Astrocyte (in vitro differentiated cells and primary cell): ENCODE measurements around the gene RENBP. TPM values are rescaled to one million over a fixed set of nuclear protein-coding genes. Genes with fewer than 3 reads are reported as not detected.

Source experiments
- DNase-seq: peaks from one replicate; pipeline ENCODE4 v3.0.0-alpha.2; 2010; ENCODE audit warnings: low read depth
- FAIRE-seq: peaks from 2 replicates; lab custom pipeline; 2011; peaks lifted over from hg19 to GRCh38; lab: Jason Lieb, UNC
- H2AFZ ChIP-seq: 2 replicates; pipeline ENCODE4 v1.6.0; 2012; ENCODE audit warnings: low read depth, low read length, inconsistent platforms
- H3K27ac ChIP-seq: 2 replicates; pipeline ENCODE4 v1.5.1; 2011; ENCODE audit warnings: low read depth, low read length, inconsistent platforms
- H3K27me3 ChIP-seq: 2 replicates; pipeline ENCODE4 v1.6.0; 2011; ENCODE audit warnings: low read length, inconsistent platforms; ENCODE audit not compliant: insufficient read depth
- H3K36me3 ChIP-seq: 2 replicates; pipeline ENCODE4 v1.5.1; 2011; ENCODE audit warnings: low read length, inconsistent platforms; ENCODE audit not compliant: insufficient read depth
- H3K4me1 ChIP-seq: 2 replicates; pipeline ENCODE4 v1.5.1; 2011; ENCODE audit warnings: low read length, inconsistent platforms; ENCODE audit not compliant: insufficient read depth
- H3K4me2 ChIP-seq: 2 replicates; pipeline ENCODE4 v1.6.0; 2012; ENCODE audit warnings: low read length, inconsistent platforms
- H3K4me3 ChIP-seq: 2 replicates; pipeline ENCODE4 v1.5.1; 2011; ENCODE audit warnings: low read depth, mild to moderate bottlenecking, low read length, inconsistent platforms; ENCODE audit not compliant: insufficient read depth
- H3K79me2 ChIP-seq: 2 replicates; pipeline ENCODE4 v1.6.0; 2012; ENCODE audit warnings: mild to moderate bottlenecking, low read length, inconsistent platforms; ENCODE audit not compliant: insufficient read depth
- H3K9ac ChIP-seq: 2 replicates; pipeline ENCODE4 v1.6.0; 2012; ENCODE audit warnings: mild to moderate bottlenecking, low read length, inconsistent platforms
- H3K9me3 ChIP-seq: 2 replicates; pipeline ENCODE4 v1.5.1; 2012; ENCODE audit warnings: low read depth, mild to moderate bottlenecking, low read length, inconsistent platforms; ENCODE audit not compliant: insufficient read depth
- H4K20me1 ChIP-seq: 2 replicates; pipeline ENCODE4 v1.6.0; 2012; ENCODE audit warnings: low read length, inconsistent platforms; ENCODE audit not compliant: insufficient read depth
- H3K27ac Mint-ChIP-seq: one replicate; pipeline ENCODE4 v1.8.0; 2021; ENCODE audit warnings: mild to moderate bottlenecking, mixed read lengths; ENCODE audit not compliant: unreplicated experiment
- H3K27me3 Mint-ChIP-seq: one replicate; pipeline ENCODE4 v1.8.0; 2021; ENCODE audit warnings: low read depth, mixed read lengths; ENCODE audit not compliant: unreplicated experiment
- H3K36me3 Mint-ChIP-seq: one replicate; pipeline ENCODE4 v1.8.0; 2021; ENCODE audit warnings: low read depth, mixed read lengths; ENCODE audit not compliant: unreplicated experiment
- H3K4me1 Mint-ChIP-seq: one replicate; pipeline ENCODE4 v1.8.0; 2021; ENCODE audit warnings: low read depth, mixed read lengths; ENCODE audit not compliant: unreplicated experiment
- H3K4me3 Mint-ChIP-seq: one replicate; pipeline ENCODE4 v1.8.0; 2021; ENCODE audit warnings: mild to moderate bottlenecking, moderate library complexity, mixed read lengths; ENCODE audit not compliant: unreplicated experiment
- H3K9me3 Mint-ChIP-seq: one replicate; pipeline ENCODE4 v1.8.0; 2021; ENCODE audit warnings: mild to moderate bottlenecking, mixed read lengths; ENCODE audit not compliant: unreplicated experiment
- CTCF ChIP-seq: IDR thresholded peaks from 2 replicates; pipeline ENCODE4 v1.5.1; 2011; ENCODE audit warnings: low read depth, mild to moderate bottlenecking, inconsistent platforms, low read length, moderate library complexity; ENCODE audit not compliant: insufficient read depth
- EZH2 ChIP-seq: IDR thresholded peaks from 2 replicates; pipeline ENCODE4 v1.6.1; 2012; ENCODE audit warnings: mild to moderate bottlenecking, low read length, inconsistent platforms; ENCODE audit not compliant: insufficient read depth
- total RNA-seq: library from RNA; stranded (reverse); gene quantifications from 2 replicates; pipeline ENCODE4 v1.2.1, GENCODE V29; 2021

Gene RENBP
- total RNA-seq, 1 donor from 2014 or later = 2.2 TPM

GRCh38 chrX:153926858-153927671, 17.4 kb downstream of the RENBP start:
- H3K4me3 ChIP-seq = peak overlapping the region; percentile 56
- H3K9ac ChIP-seq = peak overlapping the region; percentile 89
- no peak overlapping the region for H2AFZ ChIP-seq
- Mint-ChIP-seq H3K4me3 (peak overlapping the region; percentile 78), H3K27ac (peak overlapping the region; percentile 75), H3K9me3 (no peaks in the 10 kb centered on the region), H3K36me3 (no peaks in the 10 kb centered on the region), H3K4me1 (no peaks in the 10 kb centered on the region), H3K27me3 (no peaks in the 10 kb centered on the region)
- peaks cover under 1% of the 10 kb centered on the region for H4K20me1 ChIP-seq
- H3K27me3 ChIP-seq = no peaks in the 10 kb centered on the region
- H3K9me3 ChIP-seq = no peaks in the 10 kb centered on the region
- DNase-seq (peak; percentile 9), FAIRE-seq (peak; percentile 5)
- H3K27ac ChIP-seq = peak overlapping the region; percentile 87
- peaks cover under 1% of the 10 kb centered on the region for H3K36me3 ChIP-seq
- peaks cover 8% of the 10 kb centered on the region for H3K4me1 ChIP-seq
- TF ChIP-seq EZH2 (no peak), CTCF (no peak)
- H3K79me2 ChIP-seq = peaks cover 7% of the 10 kb centered on the region
- peak overlapping the region; percentile 89 for H3K4me2 ChIP-seq

- no peak overlapping the region for H3K27ac ChIP-seq
- H3K9ac ChIP-seq = no peak overlapping the region
- no peaks in the 10 kb centered on the region for H3K9me3 ChIP-seq
- no peak overlapping the region for H2AFZ ChIP-seq
- H3K9me3 Mint-ChIP-seq = no peaks in the 10 kb centered on the region
- no peak overlapping the region for H3K27ac Mint-ChIP-seq
- H3K4me1 Mint-ChIP-seq = no peaks in the 10 kb centered on the region
- no peaks in the 10 kb centered on the region for H3K36me3 Mint-ChIP-seq
- H3K4me3 Mint-ChIP-seq = no peak overlapping the region
- FAIRE-seq = no peak
- no peaks in the 10 kb centered on the region for H3K27me3 Mint-ChIP-seq
- peaks cover 8% of the 10 kb centered on the region for H3K4me1 ChIP-seq
- H4K20me1 ChIP-seq = no peaks in the 10 kb centered on the region
- no peaks in the 10 kb centered on the region for H3K36me3 ChIP-seq
- peak overlapping the region; percentile 89 for H3K4me2 ChIP-seq
- DNase-seq = no peak
- no peak for TF ChIP-seq CTCF
- no peak for TF ChIP-seq EZH2
- peaks cover 1% of the 10 kb centered on the region for H3K79me2 ChIP-seq
- no peaks in the 10 kb centered on the region for H3K27me3 ChIP-seq
- no peak overlapping the region for H3K4me3 ChIP-seq
Observed at GRCh38 chrX:153926552-153926857, 17.9 kb downstream of the RENBP start.
